HG02623 (cell line): ENCODE results near the gene MRPL36.
"Not testable (repeated sequence)": the region's sequence is repeated elsewhere in the genome, so short reads cannot be mapped to it uniquely, and the experiment has no call there.

Experiments
- ATAC-seq: cut with Tn5 transposase; IDR thresholded peaks from one replicate; pipeline ENCODE4 v1.9.1; 2021; ENCODE audit warnings: moderate library complexity; ENCODE audit not compliant: unreplicated experiment

The MRPL36 gene

GRCh38 chr5:1799602-1800471 is at the start of gene MRPL36:
TSS of gene MRPL36 (minus strand) at chr5:1799837. CDS start at chr5:1798935, 902 bp downstream.
- peak; percentile 48 for ATAC-seq

GRCh38 chr5:1847611-1848010 is 48.0 kb upstream of the MRPL36 start:
- ATAC-seq: no peak

- ATAC-seq: no peak
Observed at GRCh38 chr5:1847056-1847455, 47.4 kb upstream of the MRPL36 start.

GRCh38 chr5:1846583-1846982 is 46.9 kb upstream of the MRPL36 start:
- ATAC-seq: no peak

- no peak for ATAC-seq
Observed at GRCh38 chr5:1845696-1846095, 46.1 kb upstream of the MRPL36 start.

GRCh38 chr5:1844708-1845436 is 45.2 kb upstream of the MRPL36 start:
- no peak for ATAC-seq

GRCh38 chr5:1843761-1844160 is 44.1 kb upstream of the MRPL36 start:
- ATAC-seq: not testable (repeated sequence)

- no peak for ATAC-seq
Observed at GRCh38 chr5:1842004-1842819, 42.6 kb upstream of the MRPL36 start.

- ATAC-seq: no peak
Observed at GRCh38 chr5:1840741-1841521, 41.3 kb upstream of the MRPL36 start.

GRCh38 chr5:1840071-1840547 is 40.5 kb upstream of the MRPL36 start:
- no peak for ATAC-seq

GRCh38 chr5:1838013-1838412 is 38.4 kb upstream of the MRPL36 start:
- ATAC-seq: no peak

- no peak for ATAC-seq
Observed at GRCh38 chr5:1836891-1837880, 37.5 kb upstream of the MRPL36 start.

- ATAC-seq: no peak
Observed at GRCh38 chr5:1836176-1836890, 36.7 kb upstream of the MRPL36 start.

GRCh38 chr5:1835431-1835830 is 35.8 kb upstream of the MRPL36 start:
- no peak for ATAC-seq

- ATAC-seq: no peak
Observed at GRCh38 chr5:1834721-1835429, 35.2 kb upstream of the MRPL36 start.

GRCh38 chr5:1834022-1834551 is 34.5 kb upstream of the MRPL36 start:
- ATAC-seq: no peak

GRCh38 chr5:1833264-1834021 is 33.8 kb upstream of the MRPL36 start:
- ATAC-seq: no peak
